GM18870 (cell line): ENCODE results near the gene FN1.

Experiments used
- ATAC-seq: cut with Tn5 transposase; IDR thresholded peaks from one replicate; pipeline ENCODE4 v1.9.1; 2021; ENCODE audit warnings: moderate library complexity; ENCODE audit not compliant: unreplicated experiment

The FN1 gene

GRCh38 chr2:215442401-215442787 lies 6.5 kb upstream of the FN1 start:
- no peak for ATAC-seq

- ATAC-seq = no peak
Observed at GRCh38 chr2:215441560-215442400, 5.9 kb upstream of the FN1 start.

DNA sequence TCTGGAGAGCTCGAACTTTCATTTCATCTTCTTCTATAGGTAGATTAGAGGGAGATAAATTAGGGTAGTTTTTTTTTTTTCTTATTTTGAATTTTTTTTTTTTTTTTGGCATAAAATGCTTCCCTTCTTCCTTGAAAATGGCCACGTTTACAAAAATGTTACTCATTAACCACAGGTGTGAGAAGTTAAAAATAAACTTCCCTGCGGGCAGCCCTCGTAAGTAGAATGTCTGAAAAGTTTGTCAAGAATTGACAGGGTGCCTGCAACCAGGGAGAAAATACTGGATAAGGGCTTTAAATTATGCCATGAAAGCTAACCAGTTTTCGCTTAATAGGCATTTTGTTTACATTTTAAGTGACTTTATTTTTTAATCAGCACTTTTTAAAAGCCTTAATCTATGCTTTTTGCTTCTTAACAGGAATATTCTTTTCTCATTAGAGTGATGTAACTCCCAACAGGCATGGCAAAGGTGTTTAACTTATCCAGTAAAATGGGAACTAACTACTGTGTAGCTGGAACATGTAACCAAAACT lies 4.2 kb upstream of the FN1 start:
- no peak for ATAC-seq

DNA sequence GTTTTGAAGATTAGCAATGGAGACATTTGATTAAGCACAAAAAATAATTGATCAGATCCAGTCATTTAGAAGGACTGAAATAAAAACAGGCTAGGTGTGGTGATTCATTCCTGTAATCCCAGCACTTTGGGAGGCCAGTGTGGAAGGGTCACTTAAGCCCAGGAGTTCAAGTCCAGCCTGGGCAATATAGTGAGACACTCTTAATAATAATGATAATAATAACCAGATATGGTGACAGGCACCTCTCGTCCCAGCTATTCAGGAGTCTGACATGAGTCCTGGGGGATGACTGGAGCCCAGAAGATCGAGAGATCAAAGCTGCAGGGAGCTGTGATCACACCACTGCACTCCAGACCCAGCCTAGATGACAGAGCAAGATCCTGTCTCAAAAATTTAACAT lies 3.5 kb upstream of the FN1 start:
- ATAC-seq = no peak

DNA sequence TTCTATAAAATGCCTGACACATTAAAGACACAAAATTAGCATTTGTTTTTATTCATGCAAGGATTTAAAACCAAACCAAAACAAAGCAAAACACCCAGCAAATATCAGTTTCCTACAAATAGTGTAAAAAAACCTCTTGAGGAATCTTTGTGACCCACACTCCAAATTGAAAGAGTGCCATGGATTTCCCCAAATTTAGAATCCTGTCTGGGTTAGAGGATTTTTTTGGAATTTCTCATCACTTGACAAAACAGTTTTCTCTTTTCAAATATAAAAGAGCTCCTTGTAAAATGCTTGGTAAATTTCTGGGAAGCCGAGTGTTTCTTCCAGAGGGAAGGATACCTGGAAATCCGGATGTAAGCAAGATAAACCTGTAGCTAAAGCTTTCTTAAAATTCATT lies 1.7 kb upstream of the FN1 start:
- ATAC-seq = no peak

GRCh38 chr2:215436705-215437565 lies 1.1 kb upstream of the FN1 start:
- peak; percentile 32 for ATAC-seq

- ATAC-seq = peak; percentile 16
Observed at GRCh38 chr2:215435280-215435869, 493 bp downstream of the FN1 start.

DNA sequence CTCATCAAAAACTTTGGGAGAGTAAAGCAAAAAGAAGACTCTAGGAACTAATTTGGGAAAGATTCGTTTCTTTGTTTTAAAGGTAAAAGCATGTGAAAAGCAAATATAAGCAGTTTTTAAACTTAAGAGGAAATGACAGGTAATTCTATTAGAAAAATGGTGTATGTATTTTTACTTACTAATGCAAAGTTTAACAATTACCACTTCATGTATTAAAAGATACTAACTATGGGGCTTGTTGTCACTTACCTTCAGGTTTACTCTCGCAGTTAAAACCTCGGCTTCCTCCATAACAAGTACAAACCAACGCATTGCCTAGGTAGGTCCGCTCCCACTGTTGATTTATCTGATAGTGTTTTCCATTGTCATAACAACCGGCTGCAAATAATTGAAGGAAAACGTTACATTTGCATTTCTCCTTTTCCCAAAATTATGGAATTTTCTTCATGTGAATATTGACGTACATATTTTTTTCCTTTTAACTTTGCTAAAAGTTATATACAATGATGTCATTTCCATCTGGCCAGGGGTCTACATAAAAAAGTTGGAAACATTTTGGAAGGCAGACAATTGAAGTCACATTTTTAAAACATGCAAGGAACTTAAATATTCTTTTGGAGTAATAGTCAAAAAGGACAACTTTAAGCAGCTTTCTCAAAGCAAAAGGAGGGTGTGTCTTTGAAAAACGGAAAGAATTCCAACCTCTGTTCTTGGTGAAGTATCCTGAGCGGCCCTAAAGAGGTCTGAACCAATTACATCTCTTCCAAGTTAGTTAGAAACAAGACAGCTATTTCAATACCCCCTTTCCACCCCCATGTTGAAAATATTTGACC lies 1.2 kb downstream of the FN1 start:
- no peak for ATAC-seq

- no peak for ATAC-seq
Observed at GRCh38 chr2:215432759-215433594, 2.9 kb downstream of the FN1 start.

DNA sequence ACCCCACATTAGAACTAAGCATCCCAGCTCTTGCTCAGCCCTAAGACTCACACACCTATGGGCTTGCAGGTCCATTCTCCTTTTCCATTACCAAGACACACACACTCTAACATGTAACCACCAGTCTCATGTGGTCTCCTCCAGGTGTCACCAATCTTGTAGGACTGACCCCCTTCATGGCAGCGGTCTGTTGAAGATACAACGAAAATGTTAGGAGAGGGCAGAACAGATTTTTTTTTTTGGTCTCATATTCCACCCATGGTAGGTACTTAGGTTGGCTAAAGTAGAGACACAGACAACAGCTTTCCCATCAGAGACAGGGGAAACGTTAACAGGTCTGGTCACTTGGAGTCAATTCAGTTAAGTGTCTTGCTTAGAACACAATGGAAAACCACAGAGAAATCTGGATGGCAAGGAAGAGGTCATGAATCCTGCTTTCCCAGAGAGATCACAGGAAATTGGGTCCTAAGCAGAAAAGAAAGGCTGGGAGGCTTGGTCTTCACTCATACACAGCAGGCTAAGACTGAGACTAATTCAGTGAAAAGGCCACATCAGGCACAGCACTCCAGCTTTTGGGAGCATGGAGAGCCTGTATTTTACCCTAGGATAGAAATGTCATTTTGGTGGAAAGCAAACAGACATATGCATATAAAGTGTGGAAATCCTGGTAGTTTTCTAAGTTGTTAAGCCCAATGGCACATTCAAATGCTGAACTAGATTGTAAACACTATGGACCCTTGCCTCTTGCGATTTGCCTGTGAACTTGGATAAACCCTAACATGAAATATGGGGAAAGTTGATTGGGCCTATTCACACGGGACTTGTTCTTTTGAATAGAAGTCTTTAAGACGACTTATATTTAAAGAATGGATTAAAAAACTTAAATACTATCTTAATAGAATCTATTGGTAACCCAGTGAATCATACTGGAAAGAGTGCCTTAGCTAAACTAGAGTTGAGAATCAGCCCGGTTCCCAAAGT lies 3.8 kb downstream of the FN1 start:
- no peak for ATAC-seq

- ATAC-seq = no peak
Observed at GRCh38 chr2:215431290-215431689, 4.6 kb downstream of the FN1 start.

GRCh38 chr2:215430528-215431187 lies 5.2 kb downstream of the FN1 start:
- no peak for ATAC-seq

DNA sequence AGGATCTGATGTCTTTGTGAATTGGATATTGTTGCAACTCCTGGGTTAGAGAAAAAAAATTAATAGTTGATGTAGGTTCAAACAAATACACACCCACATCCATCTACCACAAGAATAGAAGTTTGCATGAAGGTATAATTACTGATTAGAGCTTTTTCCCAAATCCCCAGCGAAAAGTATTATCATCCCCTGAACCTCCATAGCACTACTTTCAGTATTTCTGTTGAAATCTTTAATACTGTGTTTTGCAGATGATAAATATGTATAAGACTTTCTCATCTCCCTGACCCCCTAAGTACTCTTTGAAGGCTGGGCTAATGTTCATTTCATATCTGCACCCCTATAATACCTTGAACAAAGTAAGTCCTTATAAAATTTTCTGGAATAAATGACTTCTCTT lies 6.4 kb downstream of the FN1 start:
- no peak for ATAC-seq

GRCh38 chr2:215428060-215428910 lies 7.6 kb downstream of the FN1 start:
- no peak for ATAC-seq

- no peak for ATAC-seq
Observed at GRCh38 chr2:215427585-215427984, 8.3 kb downstream of the FN1 start.

DNA sequence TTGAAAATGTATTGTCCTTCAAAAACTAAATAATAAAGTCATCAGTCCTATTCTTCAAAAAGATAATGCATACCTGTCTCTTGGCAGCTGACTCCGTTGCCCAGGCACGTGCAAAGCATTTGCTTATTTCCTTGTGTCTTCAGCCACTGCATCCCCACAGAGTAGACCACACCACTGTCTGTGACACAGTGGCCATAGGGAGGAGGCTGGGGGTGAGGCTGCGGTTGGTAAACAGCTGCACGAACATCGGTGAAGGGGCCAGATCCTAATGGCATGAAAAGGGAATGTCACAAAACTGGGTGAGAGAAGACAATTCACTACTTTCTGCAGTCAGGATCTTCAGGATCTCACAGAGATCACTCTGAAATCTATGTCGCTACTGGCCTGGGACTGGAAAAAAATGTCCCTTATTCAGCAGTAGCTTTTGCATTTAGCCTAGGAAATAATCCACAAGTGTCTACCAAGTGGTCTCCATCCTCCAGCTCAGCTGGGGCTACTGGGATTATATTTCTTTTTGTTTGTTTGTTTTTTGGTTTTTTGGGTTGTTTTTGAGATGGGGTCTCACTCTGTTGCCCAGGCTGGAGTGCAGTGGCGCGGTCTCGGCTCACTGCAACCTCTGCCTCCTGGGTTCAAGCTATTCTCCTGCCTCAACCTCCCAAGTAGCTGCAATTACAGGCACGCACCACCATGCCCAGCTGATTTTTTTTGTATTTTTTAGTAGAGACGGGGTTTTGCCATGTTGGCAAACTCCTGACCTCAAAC lies 10.7 kb downstream of the FN1 start:
- no peak for ATAC-seq
